A673 (cell line): ENCODE measurements around the gene FTSJ3.

Experiments used
- CTCF ChIP-seq: fragments of 300-800, 200-600 bp; sonication (generic); conservative IDR thresholded peaks from 2 replicates; pipeline ENCODE4 v1.5.1; 2017; ENCODE audit warnings: low read depth, mild to moderate bottlenecking, antibody characterized with exemption, low read length, moderate library complexity, mixed read lengths
- EZH2 ChIP-seq: fragments of 200-600 bp; sonication (generic); IDR thresholded peaks from 2 replicates; pipeline ENCODE4 v1.6.1; 2017; ENCODE audit warnings: borderline replicate concordance, low read depth, mild to moderate bottlenecking, mixed read lengths, antibody characterized with exemption, low read length; ENCODE audit not compliant: poor library complexity, severe bottlenecking

- TF ChIP-seq CTCF (no peak), EZH2 (no peak)
Measured at GRCh38 chr17:63833026-63833740, 5.7 kb upstream of the FTSJ3 start.
